Neural cell (in vitro differentiated cells): ENCODE results near the gene DCXR. TPM values are rescaled to one million over a fixed set of nuclear protein-coding genes. Genes with fewer than 3 reads are reported as not detected.

Experiments
- H2AFZ ChIP-seq: fragments of 200-600, 300-800 bp; sonication (generic), shearing (Covaris generic); 2 replicates; pipeline ENCODE4 v1.6.0; 2014; ENCODE audit warnings: low read depth, mild to moderate bottlenecking, antibody characterized with exemption, low read length, moderate library complexity
- H3F3A ChIP-seq: fragments of 200-600 bp; shearing (Covaris generic); 2 replicates; pipeline ENCODE4 v1.6.1; 2016; ENCODE audit warnings: mild to moderate bottlenecking, moderate library complexity, mixed read lengths, antibody characterized with exemption, low read length; ENCODE audit not compliant: insufficient read depth, poor library complexity, severe bottlenecking
- H3K27ac ChIP-seq: fragments of 200-600, 300-800 bp; sonication (generic), shearing (Covaris generic); 2 replicates; pipeline ENCODE4 v1.5.1; 2014; ENCODE audit warnings: mild to moderate bottlenecking, low read length, moderate library complexity
- H3K27me3 ChIP-seq: fragments of 300-800, 200-600 bp; sonication (generic), shearing (Covaris generic); 2 replicates; pipeline ENCODE4 v1.6.0; 2014; ENCODE audit warnings: mild to moderate bottlenecking, low read depth, low read length, moderate library complexity; ENCODE audit not compliant: insufficient read depth
- H3K36me3 ChIP-seq: fragments of 300-800, 200-600 bp; sonication (generic), shearing (Covaris generic); 2 replicates; pipeline ENCODE4 v1.5.1; 2014; ENCODE audit warnings: mild to moderate bottlenecking, antibody characterized with exemption, low read length, moderate library complexity; ENCODE audit not compliant: insufficient read depth
- H3K4me2 ChIP-seq: fragments of 300-800, 200-600 bp; sonication (generic), shearing (Covaris generic); 2 replicates; pipeline ENCODE4 v1.6.0; 2014; ENCODE audit warnings: mild to moderate bottlenecking, low read length
- H3K4me3 ChIP-seq: fragments of 300-800, 200-600 bp; sonication (generic), shearing (Covaris generic); 2 replicates; pipeline ENCODE4 v1.5.1; 2014; ENCODE audit warnings: mild to moderate bottlenecking, low read length, moderate library complexity
- H3K79me2 ChIP-seq: fragments of 200-600 bp; shearing (Covaris generic); replicated peaks from 2 replicates; pipeline ENCODE4 v1.6.0; 2014; ENCODE audit warnings: mild to moderate bottlenecking, low read length, moderate library complexity; ENCODE audit not compliant: insufficient read depth
- H3K9ac ChIP-seq: fragments of 300-800, 200-600 bp; sonication (generic), shearing (Covaris generic); 2 replicates; pipeline ENCODE4 v1.6.1; 2016; ENCODE audit warnings: mild to moderate bottlenecking, low read length, mixed read lengths
- H3K9me2 ChIP-seq: fragments of 200-600 bp; shearing (Covaris generic); 2 replicates; pipeline ENCODE4 v1.6.1; 2016; ENCODE audit warnings: mild to moderate bottlenecking, low read length, mixed read lengths; ENCODE audit not compliant: insufficient read depth
- H3K9me3 ChIP-seq: fragments of 200-600, 300-800 bp; sonication (generic), shearing (Covaris generic); 2 replicates; pipeline ENCODE4 v1.6.1; 2016; ENCODE audit warnings: mild to moderate bottlenecking, mixed run types, low read length, moderate library complexity, mixed read lengths
- H4K20me1 ChIP-seq: fragments of 200-600 bp; shearing (Covaris generic); 2 replicates; pipeline ENCODE4 v1.6.1; 2016; ENCODE audit warnings: mild to moderate bottlenecking, mixed run types; ENCODE audit not compliant: insufficient read depth
- EP300 ChIP-seq: fragments of 450-650 bp; conservative IDR thresholded peaks from 2 replicates; pipeline ENCODE4 v1.6.1; 2014; ENCODE audit warnings: antibody characterized with exemption, mild to moderate bottlenecking, moderate library complexity; ENCODE audit not compliant: poor library complexity, severe bottlenecking
- EZH2 ChIP-seq: fragments of 200-600, 300-800 bp; shearing (Covaris generic), sonication (generic); IDR thresholded peaks from 2 replicates; pipeline ENCODE4 v1.6.1; 2014; ENCODE audit warnings: antibody characterized with exemption, low read length, borderline replicate concordance, mild to moderate bottlenecking; ENCODE audit not compliant: insufficient read depth, poor library complexity, severe bottlenecking
- MXI1 ChIP-seq: fragments of 450-650 bp; conservative IDR thresholded peaks from 2 replicates; pipeline ENCODE4 v1.6.1; 2014; ENCODE audit warnings: antibody characterized with exemption, mild to moderate bottlenecking; ENCODE audit not compliant: poor library complexity, severe bottlenecking
- POLR2AphosphoS5 ChIP-seq: IDR thresholded peaks from 2 replicates; pipeline ENCODE4 v1.6.1; 2012
- RAD21 ChIP-seq: fragments of 450-650 bp; conservative IDR thresholded peaks from 2 replicates; pipeline ENCODE4 v1.6.1; 2014; ENCODE audit warnings: antibody characterized with exemption, mild to moderate bottlenecking, moderate library complexity
- SMC3 ChIP-seq: fragments of 450-650 bp; conservative IDR thresholded peaks from 2 replicates; pipeline ENCODE4 v1.6.1; 2014; ENCODE audit warnings: antibody characterized with exemption, mild to moderate bottlenecking, moderate library complexity; ENCODE audit not compliant: poor library complexity
- TAF1 ChIP-seq: IDR thresholded peaks from 2 replicates; pipeline ENCODE4 v1.6.1; 2012; ENCODE audit warnings: low read depth
- polyA plus RNA-seq: library from polyadenylated mRNA; depleted of rRNA; stranded (reverse); fragments of >200 nt; gene quantifications from 2 replicates; pipeline ENCODE4 v1.2.3, GENCODE V29; 2014
- TF ChIP-seq, protein P1 (sequence below): IDR thresholded peaks from 2 replicates; pipeline ENCODE4 v1.6.1; 2012; ENCODE audit warnings: borderline replicate concordance
- TF ChIP-seq, protein P2 (sequence below): fragments of 450-650 bp; IDR thresholded peaks from 2 replicates; pipeline ENCODE4 v1.5.1; 2014; ENCODE audit warnings: antibody characterized with exemption, mild to moderate bottlenecking, moderate library complexity; ENCODE audit not compliant: poor library complexity, severe bottlenecking

DCXR gene
- polyA plus RNA-seq, 1 donor from 2014 or later: 129 TPM

- H3K4me2 ChIP-seq: no peak overlapping the region
- H3K27ac ChIP-seq: no peak overlapping the region
- no peaks in the 10 kb centered on the region for H3K9me2 ChIP-seq
- no peaks in the 10 kb centered on the region for H3K27me3 ChIP-seq
- no peak overlapping the region for H3K9ac ChIP-seq
- no peak overlapping the region for H2AFZ ChIP-seq
- no peaks in the 10 kb centered on the region for H3K79me2 ChIP-seq
- no peaks in the 10 kb centered on the region for H4K20me1 ChIP-seq
- no peaks in the 10 kb centered on the region for H3K36me3 ChIP-seq
- TF ChIP-seq, protein P1, sequence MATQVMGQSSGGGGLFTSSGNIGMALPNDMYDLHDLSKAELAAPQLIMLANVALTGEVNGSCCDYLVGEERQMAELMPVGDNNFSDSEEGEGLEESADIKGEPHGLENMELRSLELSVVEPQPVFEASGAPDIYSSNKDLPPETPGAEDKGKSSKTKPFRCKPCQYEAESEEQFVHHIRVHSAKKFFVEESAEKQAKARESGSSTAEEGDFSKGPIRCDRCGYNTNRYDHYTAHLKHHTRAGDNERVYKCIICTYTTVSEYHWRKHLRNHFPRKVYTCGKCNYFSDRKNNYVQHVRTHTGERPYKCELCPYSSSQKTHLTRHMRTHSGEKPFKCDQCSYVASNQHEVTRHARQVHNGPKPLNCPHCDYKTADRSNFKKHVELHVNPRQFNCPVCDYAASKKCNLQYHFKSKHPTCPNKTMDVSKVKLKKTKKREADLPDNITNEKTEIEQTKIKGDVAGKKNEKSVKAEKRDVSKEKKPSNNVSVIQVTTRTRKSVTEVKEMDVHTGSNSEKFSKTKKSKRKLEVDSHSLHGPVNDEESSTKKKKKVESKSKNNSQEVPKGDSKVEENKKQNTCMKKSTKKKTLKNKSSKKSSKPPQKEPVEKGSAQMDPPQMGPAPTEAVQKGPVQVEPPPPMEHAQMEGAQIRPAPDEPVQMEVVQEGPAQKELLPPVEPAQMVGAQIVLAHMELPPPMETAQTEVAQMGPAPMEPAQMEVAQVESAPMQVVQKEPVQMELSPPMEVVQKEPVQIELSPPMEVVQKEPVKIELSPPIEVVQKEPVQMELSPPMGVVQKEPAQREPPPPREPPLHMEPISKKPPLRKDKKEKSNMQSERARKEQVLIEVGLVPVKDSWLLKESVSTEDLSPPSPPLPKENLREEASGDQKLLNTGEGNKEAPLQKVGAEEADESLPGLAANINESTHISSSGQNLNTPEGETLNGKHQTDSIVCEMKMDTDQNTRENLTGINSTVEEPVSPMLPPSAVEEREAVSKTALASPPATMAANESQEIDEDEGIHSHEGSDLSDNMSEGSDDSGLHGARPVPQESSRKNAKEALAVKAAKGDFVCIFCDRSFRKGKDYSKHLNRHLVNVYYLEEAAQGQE: no peak
- TF ChIP-seq, protein P2, sequence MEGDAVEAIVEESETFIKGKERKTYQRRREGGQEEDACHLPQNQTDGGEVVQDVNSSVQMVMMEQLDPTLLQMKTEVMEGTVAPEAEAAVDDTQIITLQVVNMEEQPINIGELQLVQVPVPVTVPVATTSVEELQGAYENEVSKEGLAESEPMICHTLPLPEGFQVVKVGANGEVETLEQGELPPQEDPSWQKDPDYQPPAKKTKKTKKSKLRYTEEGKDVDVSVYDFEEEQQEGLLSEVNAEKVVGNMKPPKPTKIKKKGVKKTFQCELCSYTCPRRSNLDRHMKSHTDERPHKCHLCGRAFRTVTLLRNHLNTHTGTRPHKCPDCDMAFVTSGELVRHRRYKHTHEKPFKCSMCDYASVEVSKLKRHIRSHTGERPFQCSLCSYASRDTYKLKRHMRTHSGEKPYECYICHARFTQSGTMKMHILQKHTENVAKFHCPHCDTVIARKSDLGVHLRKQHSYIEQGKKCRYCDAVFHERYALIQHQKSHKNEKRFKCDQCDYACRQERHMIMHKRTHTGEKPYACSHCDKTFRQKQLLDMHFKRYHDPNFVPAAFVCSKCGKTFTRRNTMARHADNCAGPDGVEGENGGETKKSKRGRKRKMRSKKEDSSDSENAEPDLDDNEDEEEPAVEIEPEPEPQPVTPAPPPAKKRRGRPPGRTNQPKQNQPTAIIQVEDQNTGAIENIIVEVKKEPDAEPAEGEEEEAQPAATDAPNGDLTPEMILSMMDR: no peak
- TF ChIP-seq TAF1 (no peak), SMC3 (no peak), EZH2 (no peak), RAD21 (no peak), EP300 (no peak), POLR2AphosphoS5 (no peak), MXI1 (no peak)
- no peaks in the 10 kb centered on the region for H3K9me3 ChIP-seq
- no peaks in the 10 kb centered on the region for H3F3A ChIP-seq
- no peak overlapping the region for H3K4me3 ChIP-seq
Measured at GRCh38 chr17:82078433-82078832, 40.9 kb upstream of the DCXR start.

DNA sequence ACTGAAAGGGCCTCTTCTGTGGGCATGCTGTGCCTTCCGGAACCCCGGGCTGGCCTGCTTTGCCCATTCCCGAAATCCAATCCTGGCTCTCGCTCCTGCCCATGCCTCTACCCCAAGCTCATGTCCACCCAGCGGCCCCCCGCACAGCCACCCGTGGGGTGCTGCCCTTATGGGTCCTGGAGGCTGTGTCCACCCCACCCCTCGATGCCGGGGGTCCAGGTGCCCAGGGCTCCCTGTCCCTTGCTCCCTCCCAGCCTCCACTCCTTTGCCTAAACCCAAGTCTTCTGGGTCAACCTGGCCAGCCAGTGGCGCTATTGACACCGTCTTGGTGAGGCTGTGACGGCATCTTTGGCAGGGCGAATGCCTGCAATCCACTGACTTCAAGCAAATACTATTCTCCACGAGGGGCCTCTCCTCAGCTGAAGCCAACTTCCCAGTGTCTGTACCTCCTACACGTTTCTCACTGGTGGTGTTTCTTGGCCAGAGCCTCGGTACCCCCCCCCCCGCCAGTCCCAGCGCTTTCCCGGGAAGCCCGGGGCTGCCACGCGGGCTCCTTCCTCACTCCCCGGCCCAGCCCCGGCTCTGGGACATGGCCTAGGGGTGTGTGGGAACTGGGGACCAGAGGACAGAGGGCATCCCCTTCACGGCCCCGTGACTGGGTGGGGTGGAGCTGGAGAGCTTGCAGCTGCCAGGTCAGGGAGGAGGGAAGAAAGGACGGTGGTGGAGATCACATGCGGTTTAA lies 40.3 kb upstream of the DCXR start:
- Histone ChIP-seq H3K9me3 (no peaks in the 10 kb centered on the region), H4K20me1 (no peaks in the 10 kb centered on the region), H3K27ac (no peak overlapping the region), H3K9ac (no peak overlapping the region), H3K79me2 (no peaks in the 10 kb centered on the region), H3F3A (no peaks in the 10 kb centered on the region), H3K4me2 (no peak overlapping the region), H3K27me3 (no peaks in the 10 kb centered on the region), H3K9me2 (no peaks in the 10 kb centered on the region), H3K36me3 (no peaks in the 10 kb centered on the region), H3K4me3 (no peak overlapping the region), H2AFZ (no peak overlapping the region)
- TF ChIP-seq EZH2: no peak
- TF ChIP-seq MXI1: no peak
- TF ChIP-seq, protein P1: no peak
- TF ChIP-seq POLR2AphosphoS5: no peak
- no peak for TF ChIP-seq TAF1
- no peak for TF ChIP-seq SMC3
- TF ChIP-seq EP300: no peak
- TF ChIP-seq, protein P2: no peak
- TF ChIP-seq RAD21: no peak
